Measurements from ENCODE around the gene MCRIP2.

The MCRIP2 gene

GRCh38 chr16:633336-634050 lies 8.1 kb upstream of the MCRIP2 start:
- no peak for DNase-seq

- no peak for DNase-seq
Observed at GRCh38 chr16:634051-634670, 7.5 kb upstream of the MCRIP2 start.

GRCh38 chr16:634996-635395 lies 6.6 kb upstream of the MCRIP2 start:
- DNase-seq = no peak

- DNase-seq = no peak
Observed at GRCh38 chr16:635573-636205, 5.9 kb upstream of the MCRIP2 start.

GRCh38 chr16:636206-637080 lies 5.2 kb upstream of the MCRIP2 start, which contains the start of gene METTL26:
TSS of gene METTL26 (minus strand) at chr16:636305. CDS start at chr16:636290, 15 bp downstream.
- peak; percentile 95 for DNase-seq

- DNase-seq = peak; percentile 91
Observed at GRCh38 chr16:637081-638018, 4.3 kb upstream of the MCRIP2 start.

- DNase-seq = no peak
Observed at GRCh38 chr16:638034-638543, 3.5 kb upstream of the MCRIP2 start.

- no peak for DNase-seq
Observed at GRCh38 chr16:638836-639235, 2.8 kb upstream of the MCRIP2 start.

- DNase-seq = no peak
Observed at GRCh38 chr16:640614-641013, 1.0 kb upstream of the MCRIP2 start.

- DNase-seq = no peak
Observed at GRCh38 chr16:642189-643049, 791 bp downstream of the MCRIP2 start.

GRCh38 chr16:643050-643368 lies 1.4 kb downstream of the MCRIP2 start:
- no peak for DNase-seq

GRCh38 chr16:644556-644955 lies 2.9 kb downstream of the MCRIP2 start:
- DNase-seq = no peak

- no peak for DNase-seq
Observed at GRCh38 chr16:645852-646678, 4.4 kb downstream of the MCRIP2 start.

GRCh38 chr16:646679-647172 lies 5.1 kb downstream of the MCRIP2 start:
- no peak for DNase-seq

- no peak for DNase-seq
Observed at GRCh38 chr16:647173-647902, 5.7 kb downstream of the MCRIP2 start.

GRCh38 chr16:648071-648780 lies 6.6 kb downstream of the MCRIP2 start:
- peak; percentile 23 for DNase-seq

GRCh38 chr16:648781-649589 lies 7.4 kb downstream of the MCRIP2 start, which contains the start of gene WDR90:
TSS of gene WDR90 (plus strand) at chr16:649365. CDS start at chr16:649417, 52 bp downstream.
- DNase-seq = peak; percentile 90

Data from NCI-H1092 (cell line).